Lower lobe of right lung (tissue), 2 donors: ENCODE data around the gene ZNRF1. TPM values are rescaled to one million over a fixed set of nuclear protein-coding genes. Genes with fewer than 3 reads are reported as not detected.
A peak's percentile ranks its signal among the peaks of the same experiment; 100 is the strongest.

ENCODE experiments used
- ATAC-seq, 2 donors: fragments of 200-7000 bp; cut with Tn5 transposase; one replicate each; pipeline ENCODE4 v1.9.1; 2020 to 2022; ENCODE audit warnings: mild to moderate bottlenecking in 2 of 2, moderate library complexity in 2 of 2
- DNase-seq: peaks from one replicate; pipeline ENCODE4 v3.0.0-alpha.2; 2020
- H3K27ac ChIP-seq: fragments of 200-600 bp; one replicate; pipeline ENCODE4 v1.8.0; 2022
- H3K27me3 ChIP-seq: fragments of 200-600 bp; one replicate; pipeline ENCODE4 v1.8.0; 2022; ENCODE audit warnings: low read depth
- H3K36me3 ChIP-seq: fragments of 200-600 bp; one replicate; pipeline ENCODE4 v1.8.0; 2022; ENCODE audit warnings: mild to moderate bottlenecking
- H3K4me1 ChIP-seq: fragments of 200-600 bp; one replicate; pipeline ENCODE4 v1.8.0; 2022
- H3K4me3 ChIP-seq: fragments of 200-600 bp; one replicate; pipeline ENCODE4 v1.8.0; 2022; ENCODE audit warnings: mild to moderate bottlenecking
- H3K9me3 ChIP-seq: fragments of 200-600 bp; one replicate; pipeline ENCODE4 v1.8.0; 2022
- intact Hi-C: fragments of 100-400 bp; cut with DNase I; formaldehyde crosslinking; loops from one replicate; pipeline ENCODE4 v1.11.0; 2022
- total RNA-seq: library from RNA; stranded (reverse); fragmentation: NEBNext Ultra II Directional; extraction: Animal tissue kit (Norgen Biotek cat#: 25700); gene quantifications from one replicate; pipeline ENCODE4 v1.2.1, GENCODE V29; 2021
- TF ChIP-seq, protein P1 (sequence below): fragments of 200-600 bp; IDR thresholded peaks from one replicate; pipeline ENCODE4 v1.8.0; 2022; ENCODE audit warnings: antibody characterized with exemption, mild to moderate bottlenecking
- donor health status: DM: no; HTN: yes; CAD: no; lungs with severe emphysema.

Gene ZNRF1
- total RNA-seq, 1 donor from 2014 or later = 23.5 TPM

DNA sequence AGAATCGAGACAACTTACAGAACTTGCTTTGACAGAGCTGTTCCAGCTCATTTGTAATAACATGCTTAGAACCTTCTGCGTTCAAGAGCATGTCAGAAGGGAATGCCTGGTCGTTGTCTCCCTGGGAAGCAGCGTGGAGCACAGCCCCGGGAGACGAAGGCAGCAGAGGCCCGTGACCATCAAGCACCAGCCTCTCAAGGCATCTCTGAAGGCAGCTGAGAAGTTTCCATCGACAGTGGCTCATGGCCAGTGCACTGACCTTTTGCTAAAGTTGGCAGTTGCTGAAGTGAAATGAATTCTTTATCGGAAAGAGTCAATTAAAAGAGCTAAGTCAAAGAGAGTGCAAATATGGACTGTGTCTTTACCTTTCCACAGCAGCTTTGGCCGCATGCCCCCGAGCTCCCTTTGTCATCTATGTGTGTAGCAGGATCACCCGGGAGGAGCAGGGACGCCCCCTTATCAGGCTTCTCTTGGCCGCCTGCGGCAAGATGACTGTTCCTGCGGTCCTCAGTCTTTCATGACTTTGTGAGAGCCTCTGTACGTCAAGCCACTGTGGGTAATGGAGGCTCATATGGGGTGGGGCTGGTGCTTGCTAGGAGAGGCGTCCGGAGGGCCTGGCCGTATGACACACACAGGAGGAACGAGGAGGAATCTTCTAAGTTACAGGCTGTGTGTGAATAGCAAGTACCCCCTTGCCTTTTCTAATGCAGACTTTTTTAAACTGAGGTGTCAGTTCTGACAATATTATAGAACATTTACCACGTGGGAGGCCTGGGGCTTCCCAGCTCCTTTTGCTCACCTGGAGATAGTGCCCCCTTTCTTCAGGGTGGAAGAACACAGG lies 63.5 kb downstream of the ZNRF1 start:
- peaks cover 55% of the 10 kb centered on the region for H3K4me1 ChIP-seq
- H3K27me3 ChIP-seq = no peaks in the 10 kb centered on the region
- peak in 1 of 2 donors; percentile 47 for ATAC-seq
- TF ChIP-seq, protein P1, sequence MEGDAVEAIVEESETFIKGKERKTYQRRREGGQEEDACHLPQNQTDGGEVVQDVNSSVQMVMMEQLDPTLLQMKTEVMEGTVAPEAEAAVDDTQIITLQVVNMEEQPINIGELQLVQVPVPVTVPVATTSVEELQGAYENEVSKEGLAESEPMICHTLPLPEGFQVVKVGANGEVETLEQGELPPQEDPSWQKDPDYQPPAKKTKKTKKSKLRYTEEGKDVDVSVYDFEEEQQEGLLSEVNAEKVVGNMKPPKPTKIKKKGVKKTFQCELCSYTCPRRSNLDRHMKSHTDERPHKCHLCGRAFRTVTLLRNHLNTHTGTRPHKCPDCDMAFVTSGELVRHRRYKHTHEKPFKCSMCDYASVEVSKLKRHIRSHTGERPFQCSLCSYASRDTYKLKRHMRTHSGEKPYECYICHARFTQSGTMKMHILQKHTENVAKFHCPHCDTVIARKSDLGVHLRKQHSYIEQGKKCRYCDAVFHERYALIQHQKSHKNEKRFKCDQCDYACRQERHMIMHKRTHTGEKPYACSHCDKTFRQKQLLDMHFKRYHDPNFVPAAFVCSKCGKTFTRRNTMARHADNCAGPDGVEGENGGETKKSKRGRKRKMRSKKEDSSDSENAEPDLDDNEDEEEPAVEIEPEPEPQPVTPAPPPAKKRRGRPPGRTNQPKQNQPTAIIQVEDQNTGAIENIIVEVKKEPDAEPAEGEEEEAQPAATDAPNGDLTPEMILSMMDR = no peak
- no peak for DNase-seq
- H3K27ac ChIP-seq = peak overlapping the region; percentile 68
- H3K4me3 ChIP-seq = no peak overlapping the region
- no peaks in the 10 kb centered on the region for H3K36me3 ChIP-seq
- intact Hi-C loops = no loop called here
- no peaks in the 10 kb centered on the region for H3K9me3 ChIP-seq

DNA sequence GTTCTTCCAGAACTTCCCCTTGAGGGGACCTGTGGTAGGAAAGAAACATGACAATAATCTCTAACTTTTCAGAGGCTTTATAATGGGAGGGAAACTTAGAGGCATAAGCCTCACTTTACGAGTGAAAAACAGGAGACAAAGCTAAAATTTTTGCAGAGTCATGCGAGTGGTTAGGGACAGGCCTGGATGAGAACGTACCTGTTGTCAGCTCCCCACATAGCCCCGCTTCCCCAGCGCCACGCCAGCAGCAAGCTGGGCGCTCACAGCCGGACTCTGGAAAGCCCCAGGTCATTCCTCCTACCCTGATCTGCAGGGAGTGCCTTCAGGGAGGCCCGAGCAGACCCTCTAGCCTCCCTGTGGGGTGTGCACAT lies 64.1 kb downstream of the ZNRF1 start:
- no peak for DNase-seq

DNA sequence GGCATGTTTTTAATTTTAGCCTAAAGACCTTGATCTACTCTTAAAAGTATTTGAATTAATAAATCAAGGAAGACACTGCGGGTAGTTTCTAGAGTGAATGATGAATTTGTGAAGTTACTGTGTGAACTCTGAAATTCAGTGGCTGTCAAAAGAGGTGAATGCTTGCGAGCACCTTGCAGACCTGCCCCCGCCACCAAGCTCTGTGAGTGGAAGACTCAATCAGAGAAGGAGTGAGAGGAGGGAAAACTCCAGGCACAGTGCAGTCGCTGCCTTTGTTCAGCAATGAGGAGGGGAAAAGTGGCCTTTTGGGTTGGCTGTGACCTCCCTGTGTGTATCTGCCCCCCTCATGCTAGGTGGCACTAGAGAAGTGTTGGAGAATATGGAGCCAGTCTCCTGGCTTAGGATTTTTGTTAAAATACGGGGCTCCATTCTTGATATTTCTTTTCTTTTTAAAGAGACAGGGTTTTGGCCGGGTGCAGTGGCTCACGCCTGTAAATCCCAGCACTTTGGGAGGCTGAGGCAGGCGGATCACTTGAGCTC lies 64.8 kb downstream of the ZNRF1 start:
- Histone ChIP-seq H3K27ac (peak overlapping the region; percentile 68), H3K27me3 (no peaks in the 10 kb centered on the region), H3K4me3 (no peak overlapping the region), H3K36me3 (no peaks in the 10 kb centered on the region), H3K9me3 (no peaks in the 10 kb centered on the region), H3K4me1 (peaks cover 60% of the 10 kb centered on the region)
- intact Hi-C loops = no loop called here
- TF ChIP-seq, protein P1 = no peak
- ATAC-seq (no peak), DNase-seq (no peak)

More for the DNA sequence above, 64.1 kb downstream of the ZNRF1 start:
- Histone ChIP-seq H3K36me3 (no peaks in the 10 kb centered on the region), H3K9me3 (no peaks in the 10 kb centered on the region), H3K27ac (peak overlapping the region; percentile 68), H3K27me3 (no peaks in the 10 kb centered on the region), H3K4me3 (no peak overlapping the region), H3K4me1 (peaks cover 60% of the 10 kb centered on the region)
- intact Hi-C loops = no loop called here
- TF ChIP-seq, protein P1 = no peak
- no peak for ATAC-seq

DNA sequence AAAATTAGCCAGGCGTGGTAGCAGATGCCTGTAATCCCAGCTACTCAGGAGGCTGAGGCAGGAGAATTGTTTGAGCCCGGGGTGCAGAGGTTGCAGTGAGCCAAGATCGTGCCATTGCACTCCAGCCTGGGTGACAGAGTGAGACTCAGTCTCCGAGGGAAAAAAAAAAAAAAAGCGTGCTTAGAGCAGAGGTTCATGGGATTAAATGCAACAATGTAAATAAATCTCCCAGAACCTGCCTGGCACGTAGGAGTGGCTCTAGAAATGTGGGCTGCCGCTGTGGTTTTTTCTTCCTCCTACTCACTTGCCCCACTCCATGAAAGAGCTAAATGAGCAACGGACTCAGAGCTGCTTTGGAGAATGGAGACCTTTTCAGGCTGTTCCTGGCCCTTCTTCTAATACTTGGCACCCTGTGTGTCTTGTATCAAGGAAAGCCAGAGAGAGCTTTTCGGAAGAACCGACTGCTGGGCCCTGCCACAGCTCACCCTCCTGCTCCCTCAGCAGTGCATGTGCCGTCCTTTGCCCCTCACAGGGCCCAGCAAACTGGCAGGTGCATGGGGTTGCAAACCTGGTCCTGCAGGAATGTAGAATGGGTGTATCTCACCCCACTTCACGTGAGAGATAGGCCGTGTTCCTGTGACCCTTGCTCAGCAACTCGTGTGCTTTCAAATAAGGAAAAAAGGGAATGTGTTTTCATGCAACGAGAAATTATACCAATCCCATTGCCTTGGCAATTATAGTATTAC lies 65.8 kb downstream of the ZNRF1 start:
- TF ChIP-seq, protein P1 = no peak
- H3K27ac ChIP-seq = peak overlapping the region; percentile 87
- H3K9me3 ChIP-seq = no peaks in the 10 kb centered on the region
- DNase-seq (peak; percentile 53), ATAC-seq (peak; percentile 83 to 91)
- H3K36me3 ChIP-seq = no peaks in the 10 kb centered on the region
- H3K4me3 ChIP-seq = no peak overlapping the region
- no peaks in the 10 kb centered on the region for H3K27me3 ChIP-seq
- intact Hi-C loops = no loop called here
- peaks cover 60% of the 10 kb centered on the region for H3K4me1 ChIP-seq

DNA sequence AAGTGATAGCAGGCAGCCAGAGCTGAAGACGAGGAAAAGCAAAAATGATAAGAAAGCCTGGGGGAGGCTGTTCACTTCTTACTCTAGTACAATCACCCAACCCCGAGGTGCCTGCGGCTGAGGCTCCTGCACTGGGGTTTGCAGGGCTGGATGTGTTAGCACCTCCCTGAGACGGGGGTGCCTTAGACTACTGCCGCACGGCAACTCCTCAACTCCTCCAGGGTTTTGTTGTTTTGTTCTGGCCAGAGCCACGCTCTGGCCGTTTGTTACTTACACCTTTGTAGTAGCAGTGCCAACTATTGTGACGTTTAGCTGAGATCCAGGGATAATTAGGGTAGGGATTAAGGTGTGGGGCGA lies 66.3 kb downstream of the ZNRF1 start:
- Histone ChIP-seq H3K27ac (peak overlapping the region; percentile 87), H3K27me3 (no peaks in the 10 kb centered on the region), H3K36me3 (no peaks in the 10 kb centered on the region), H3K9me3 (no peaks in the 10 kb centered on the region), H3K4me3 (no peak overlapping the region), H3K4me1 (peaks cover 60% of the 10 kb centered on the region)
- DNase-seq = peak; percentile 58
- ATAC-seq = peak; percentile 45 to 52
- TF ChIP-seq, protein P1 = no peak
- intact Hi-C loops = no loop called here
